HG02840 (cell line): Measurements from ENCODE around the gene PSMC3IP.
"Not testable (repeated sequence)": the region's sequence is repeated elsewhere in the genome, so short reads cannot be mapped to it uniquely, and the experiment has no call there.

Source experiments
- ATAC-seq: cut with Tn5 transposase; IDR thresholded peaks from one replicate; pipeline ENCODE4 v1.9.1; 2021; ENCODE audit warnings: mild to moderate bottlenecking, moderate library complexity, moderate number of reproducible peaks; ENCODE audit not compliant: unreplicated experiment, low FRiP score

The PSMC3IP gene

DNA sequence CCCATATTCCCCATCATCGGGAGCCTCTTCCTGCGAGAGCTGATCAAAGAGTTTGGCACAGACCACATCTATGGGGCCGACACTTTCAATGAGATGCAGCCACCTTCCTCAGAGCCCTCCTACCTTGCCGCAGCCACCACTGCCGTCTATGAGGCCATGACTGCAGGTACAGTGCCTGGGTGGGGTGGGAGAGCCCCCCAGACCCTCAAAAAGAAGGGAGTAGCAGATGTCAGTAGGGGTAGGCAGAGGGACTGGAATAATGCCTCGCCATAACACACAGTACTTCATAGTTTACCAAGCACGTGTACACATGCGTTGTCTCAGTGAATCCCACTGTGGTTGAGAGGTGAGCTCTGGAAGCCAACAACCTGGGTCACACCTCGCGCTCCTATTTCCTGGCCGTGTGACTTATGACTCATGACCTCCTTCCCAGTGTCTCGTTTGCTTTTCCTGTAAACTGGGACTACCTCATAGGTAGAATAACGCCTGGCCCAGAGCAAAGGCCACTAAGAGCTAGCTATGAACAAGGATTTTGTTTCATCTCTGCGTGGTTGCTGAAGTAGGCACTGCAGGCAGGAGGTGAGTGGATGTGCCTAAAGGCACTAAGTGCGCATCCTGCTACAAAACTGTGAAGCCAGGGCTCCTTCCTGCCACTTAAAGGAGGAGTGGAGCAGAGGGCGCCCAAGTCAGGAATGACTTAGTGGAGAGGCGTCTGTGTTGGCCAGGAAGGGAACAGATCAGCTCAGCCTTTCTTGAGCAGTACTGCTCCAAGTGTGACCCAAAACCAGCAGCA lies 36.3 kb downstream of the PSMC3IP start:
- no peak for ATAC-seq

DNA sequence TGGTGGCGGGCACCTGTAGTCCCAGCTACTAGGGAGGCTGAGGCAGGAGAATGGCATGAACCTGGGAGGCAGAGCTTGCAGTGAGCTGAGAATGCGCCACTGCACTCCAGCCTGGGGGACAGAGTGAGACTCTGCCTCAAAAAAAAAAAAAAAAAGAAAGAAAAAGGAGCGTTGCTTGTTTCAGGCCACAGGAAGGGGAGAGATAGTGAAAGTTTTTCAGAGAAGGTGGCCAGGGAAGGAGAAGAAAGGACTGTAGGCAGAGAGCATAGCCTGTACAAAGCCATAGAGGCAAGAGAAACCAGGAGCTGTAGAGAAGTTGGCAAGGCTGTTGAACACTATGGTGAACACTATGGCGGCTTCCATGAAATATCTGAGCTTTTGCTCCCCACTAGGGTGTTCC lies 37.0 kb downstream of the PSMC3IP start:
- not testable (repeated sequence) for ATAC-seq

- ATAC-seq: no peak
Observed at GRCh38 chr17:42538482-42538881, 39.0 kb downstream of the PSMC3IP start.

DNA sequence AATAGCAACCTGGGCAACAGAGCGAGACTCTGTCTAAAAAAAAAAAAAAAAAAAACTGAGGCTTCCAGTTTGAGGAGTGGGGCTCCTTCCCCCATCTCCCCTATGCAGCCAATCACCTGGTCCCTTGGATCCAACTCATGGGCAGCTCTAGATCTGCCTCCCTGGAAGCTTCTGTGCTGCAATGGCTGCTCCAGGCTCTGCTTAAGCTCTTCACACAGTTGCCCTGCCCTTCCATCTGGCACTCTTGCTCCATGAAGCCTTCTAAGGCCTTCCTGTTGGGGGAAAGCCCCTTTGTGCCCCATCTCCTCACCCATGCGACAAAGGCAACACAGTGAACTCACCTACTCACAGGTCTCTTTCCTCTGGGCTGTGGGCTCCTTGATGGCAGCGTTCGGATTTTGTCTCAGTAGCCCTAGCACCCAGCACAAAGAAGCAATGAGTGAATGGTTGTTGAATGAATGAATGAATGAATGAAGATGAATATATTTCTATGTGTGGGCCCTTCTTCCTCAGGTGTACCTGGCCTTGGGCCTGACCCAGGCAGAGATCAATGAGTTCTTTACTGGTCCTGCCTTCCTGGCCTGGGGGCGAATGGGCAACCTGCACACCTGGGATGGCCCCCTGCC lies 39.6 kb downstream of the PSMC3IP start:
- no peak for ATAC-seq

DNA sequence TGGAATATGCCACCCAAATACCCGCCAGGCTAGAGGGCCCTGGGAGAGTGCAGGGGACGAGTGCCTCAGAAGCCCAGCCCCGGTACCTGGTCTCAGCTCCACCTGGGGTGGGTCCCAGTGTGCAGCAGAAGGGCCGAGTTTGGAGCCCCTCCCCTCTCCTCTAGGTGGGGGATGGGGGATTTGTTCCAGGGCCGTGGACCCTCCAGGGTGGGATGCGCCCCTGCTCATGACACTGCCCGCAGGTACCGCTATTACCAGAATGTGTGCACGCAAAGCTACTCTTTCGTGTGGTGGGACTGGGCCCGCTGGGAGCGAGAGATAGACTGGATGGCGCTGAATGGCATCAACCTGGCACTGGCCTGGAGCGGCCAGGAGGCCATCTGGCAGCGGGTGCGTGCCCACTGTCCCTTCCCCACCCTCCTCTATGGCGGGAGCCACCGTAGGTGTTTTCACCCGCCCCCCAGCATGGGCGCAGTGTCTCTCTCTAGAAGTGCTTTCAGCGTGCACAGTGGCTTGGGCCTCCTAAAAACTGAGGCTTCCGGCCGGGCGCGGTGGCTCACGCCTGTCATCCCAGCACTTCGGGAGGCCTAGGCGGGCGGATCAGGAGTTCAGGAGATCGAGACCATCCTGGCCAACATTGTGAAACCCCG lies 40.2 kb downstream of the PSMC3IP start:
- no peak for ATAC-seq

- ATAC-seq: peak; percentile 59
Observed at GRCh38 chr17:42536372-42537155, 41.0 kb downstream of the PSMC3IP start.

DNA sequence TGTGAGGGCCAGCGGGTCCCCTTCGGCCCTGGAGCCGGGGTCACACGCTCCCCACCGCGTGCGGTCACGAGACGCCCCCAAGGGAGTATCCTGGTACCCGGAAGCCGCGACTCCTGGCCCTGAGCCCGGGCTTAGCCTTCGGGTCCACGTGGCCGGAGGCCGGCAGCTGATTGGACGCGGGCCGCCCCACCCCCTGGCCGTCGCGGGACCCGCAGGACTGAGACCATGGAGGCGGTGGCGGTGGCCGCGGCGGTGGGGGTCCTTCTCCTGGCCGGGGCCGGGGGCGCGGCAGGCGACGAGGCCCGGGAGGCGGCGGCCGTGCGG lies 41.5 kb downstream of the PSMC3IP start, which contains the start of gene NAGLU:
TSS of gene NAGLU (plus strand) at position 194 of the 324 bp plus-strand sequence. CDS start at position 226, 32 bp downstream.
- peak; percentile 75 for ATAC-seq

DNA sequence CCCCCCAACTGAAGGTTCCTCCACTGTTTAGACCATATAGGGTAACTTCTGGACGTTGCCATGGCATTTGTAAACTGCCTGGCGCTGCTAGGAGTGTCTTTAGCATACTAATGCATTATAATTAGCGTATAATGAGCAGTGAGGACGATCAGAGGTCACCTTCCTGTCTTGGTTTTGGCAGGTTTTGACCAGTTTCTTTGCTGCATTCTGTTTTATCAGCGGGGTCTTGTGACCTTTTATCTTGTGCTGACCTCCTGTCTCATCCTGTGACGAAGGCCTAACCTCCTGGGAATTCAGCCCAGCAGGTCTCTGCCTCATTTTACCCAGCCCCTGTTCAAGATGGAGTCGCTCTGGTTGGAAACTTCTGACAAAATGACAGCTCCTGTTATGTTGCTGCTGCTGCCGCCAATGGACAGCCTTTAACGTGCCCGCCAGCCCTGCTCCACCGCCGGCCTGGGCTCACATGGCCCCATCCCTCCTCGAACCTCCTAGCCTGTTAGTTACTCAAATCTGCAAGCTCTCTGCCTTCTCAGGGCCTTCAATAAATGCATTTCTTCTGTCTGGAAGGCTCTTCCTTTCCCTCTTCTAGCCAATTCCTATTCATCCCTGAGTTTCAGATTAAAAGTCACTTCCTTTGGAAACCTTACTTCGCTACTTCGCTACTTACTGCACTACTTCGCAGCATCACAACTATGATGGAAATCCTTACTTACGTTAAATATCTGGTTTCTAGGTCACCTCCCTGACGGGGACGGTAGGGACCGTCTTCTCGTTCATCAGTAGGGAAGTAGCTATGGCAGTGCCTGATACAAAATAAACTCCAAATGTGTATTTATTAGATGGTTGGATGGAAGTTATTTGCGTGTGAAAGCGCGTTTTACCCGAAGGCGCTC lies 42.1 kb downstream of the PSMC3IP start:
- ATAC-seq: peak; percentile 6

DNA sequence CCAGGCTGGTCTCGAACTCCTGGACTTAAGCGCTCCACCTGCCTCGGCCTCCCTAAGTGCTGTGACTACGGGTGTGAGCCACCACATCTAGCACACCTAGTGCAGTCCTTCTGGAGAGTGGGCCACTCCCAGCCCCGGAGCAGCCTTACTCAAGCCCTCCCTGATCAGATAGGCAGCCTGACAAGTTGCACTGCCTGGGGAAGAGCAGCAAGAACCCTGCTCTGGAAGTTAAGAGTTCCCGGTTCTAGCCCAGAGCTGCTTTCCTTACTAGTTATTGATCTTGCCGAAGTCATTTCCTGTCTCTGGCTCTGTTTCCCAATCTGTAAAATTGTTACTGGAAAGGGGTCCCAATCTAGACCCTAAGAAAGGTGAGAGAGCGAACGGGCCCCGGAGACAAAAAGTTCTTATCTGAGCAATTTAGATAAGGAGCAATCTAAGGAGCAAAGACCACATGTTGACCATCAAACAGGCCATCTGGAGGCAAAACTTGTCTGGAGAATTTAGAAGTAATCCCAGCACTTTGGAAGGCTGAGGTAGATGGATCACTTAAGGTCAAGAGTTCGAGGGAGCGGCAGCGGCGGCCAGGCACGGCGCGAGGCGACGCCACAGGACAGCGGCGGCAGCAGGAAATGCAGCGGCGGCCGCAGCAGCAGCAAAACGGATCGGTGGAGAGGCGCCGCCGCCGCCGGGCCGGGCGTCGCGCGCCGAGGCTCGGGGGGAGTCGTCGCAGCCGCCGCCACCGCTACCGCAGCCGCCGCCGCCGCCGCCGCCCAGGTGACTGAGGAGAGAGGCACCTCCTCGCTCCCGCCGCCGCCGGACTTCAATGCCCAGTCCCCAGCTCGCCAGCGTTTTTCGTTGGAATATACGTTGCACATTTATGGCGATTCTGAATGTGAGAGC lies 45.8 kb downstream of the PSMC3IP start:
- ATAC-seq: no peak

- no peak for ATAC-seq
Observed at GRCh38 chr17:42530952-42531454, 46.5 kb downstream of the PSMC3IP start.

- ATAC-seq: no peak
Observed at GRCh38 chr17:42529061-42529460, 48.5 kb downstream of the PSMC3IP start.

DNA sequence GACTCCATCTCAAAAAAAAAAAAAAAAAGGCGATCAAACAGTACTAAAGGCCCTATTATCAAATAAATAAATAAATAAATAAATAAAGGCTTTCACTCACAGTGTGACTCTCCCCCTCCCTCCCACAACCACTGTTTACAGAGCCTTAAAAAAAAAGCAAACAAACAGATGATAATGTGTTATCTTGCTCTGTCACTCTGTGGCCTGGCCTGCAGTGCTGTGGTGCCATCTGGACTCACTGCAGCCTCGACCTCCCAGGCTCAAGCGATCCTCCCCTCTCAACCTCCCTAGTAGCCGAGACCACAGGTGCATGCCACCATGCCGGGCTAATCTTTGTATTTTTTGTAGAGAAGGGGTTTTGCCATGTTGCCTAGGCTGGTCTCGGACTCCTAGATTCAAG lies 49.6 kb downstream of the PSMC3IP start:
- ATAC-seq: no peak

DNA sequence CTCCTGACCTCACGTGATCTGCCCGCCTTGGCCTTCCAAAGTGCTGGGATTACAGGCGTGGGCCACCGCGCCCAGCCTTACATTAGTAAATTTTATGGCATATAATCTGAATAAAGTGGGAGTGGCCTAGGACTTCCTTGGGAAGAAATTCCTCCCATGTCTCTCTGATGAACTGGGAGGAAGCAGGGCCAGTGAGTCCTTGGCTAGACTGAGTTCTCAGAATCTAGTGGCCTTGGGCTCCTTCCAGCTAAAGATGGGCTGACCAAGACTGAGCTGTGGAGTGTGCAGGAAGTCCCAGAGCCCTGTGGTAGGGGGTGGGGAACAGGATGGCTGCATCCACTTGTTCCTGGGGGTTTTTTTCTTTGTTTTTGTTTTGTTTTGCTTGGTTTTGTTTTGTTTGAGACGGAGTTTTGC lies 51.5 kb downstream of the PSMC3IP start:
- no peak for ATAC-seq

DNA sequence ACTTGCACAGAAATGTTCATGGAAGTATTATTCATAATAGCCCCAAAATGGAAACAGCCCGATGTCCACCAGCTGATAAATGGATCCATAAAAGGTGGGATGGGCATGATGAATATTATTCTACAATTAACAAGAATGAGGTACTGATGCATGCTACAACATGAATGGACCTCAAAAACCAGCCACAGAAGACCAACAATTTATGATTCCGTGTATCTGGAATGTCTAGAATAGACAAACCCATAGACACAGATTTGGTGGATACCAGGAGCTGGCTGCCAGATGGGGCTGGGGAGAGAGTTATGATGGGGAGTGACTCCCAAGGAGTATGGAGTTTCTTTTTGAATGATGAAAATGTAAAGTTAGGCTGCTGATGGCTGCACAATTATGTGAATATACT lies 52.3 kb downstream of the PSMC3IP start:
- no peak for ATAC-seq

DNA sequence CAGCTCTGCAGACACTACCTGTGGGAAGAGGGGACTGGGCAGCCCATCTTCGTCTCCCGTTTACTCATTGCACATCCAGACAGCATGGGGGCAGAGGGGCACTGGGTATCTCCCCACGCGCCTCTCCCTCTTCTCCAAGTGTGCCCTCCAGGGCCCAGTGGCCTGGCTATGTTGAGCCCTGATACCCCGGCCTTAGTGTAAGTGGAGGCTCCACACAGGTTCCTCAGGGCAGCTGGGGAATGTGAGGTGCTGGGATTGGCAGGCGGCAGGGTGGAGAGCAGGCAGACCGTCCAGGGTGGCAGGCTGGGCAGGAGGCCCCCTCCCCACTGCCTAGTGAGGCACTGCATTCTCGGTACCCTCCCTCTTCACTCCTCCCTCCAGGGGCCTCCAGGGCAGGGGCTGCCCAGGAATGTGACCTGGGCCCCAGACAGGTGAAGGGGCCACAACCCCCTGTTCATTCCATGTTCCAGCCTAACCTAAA lies 54.7 kb downstream of the PSMC3IP start:
- ATAC-seq: no peak
